Keratinocyte (primary cell): ENCODE data around the gene MED17. TPM values are rescaled to one million over a fixed set of nuclear protein-coding genes. Genes with fewer than 3 reads are reported as not detected.

Source experiments
- DNase-seq: peaks from one replicate; pipeline ENCODE4 v3.0.0-alpha.2; 2011; ENCODE audit warnings: low read depth, missing footprints, low spot score
- FAIRE-seq: peaks from 2 replicates; lab custom pipeline; 2011; peaks lifted over from hg19 to GRCh38; lab: Jason Lieb, UNC
- H2AFZ ChIP-seq: 2 replicates; pipeline ENCODE4 v1.6.0; 2012; ENCODE audit warnings: low read length, control low read depth, inconsistent platforms; ENCODE audit not compliant: control insufficient read depth
- H3K27ac ChIP-seq: 2 replicates; pipeline ENCODE4 v1.5.1; 2011; ENCODE audit warnings: low read length; ENCODE audit not compliant: control insufficient read depth, insufficient read depth
- H3K27me3 ChIP-seq: 3 replicates; pipeline ENCODE4 v1.6.0; 2011; ENCODE audit warnings: low read length; ENCODE audit not compliant: control insufficient read depth, insufficient read depth; ENCODE audit errors: extremely low read depth
- H3K36me3 ChIP-seq, 2 experiments: 2 replicates in 1 of 2; 3 replicates in 1 of 2; pipeline ENCODE4 v1.5.1; 2011; ENCODE audit warnings: low read length in 2 of 2, mild to moderate bottlenecking in 1 of 2; ENCODE audit not compliant: control insufficient read depth in 2 of 2, insufficient read depth in 2 of 2; ENCODE audit errors: extremely low read depth in 1 of 2
- H3K4me1 ChIP-seq: 3 replicates; pipeline ENCODE4 v1.5.1; 2011; ENCODE audit warnings: low read length; ENCODE audit not compliant: control insufficient read depth, insufficient read depth; ENCODE audit errors: extremely low read depth
- H3K4me2 ChIP-seq: 3 replicates; pipeline ENCODE4 v1.6.0; 2011; ENCODE audit warnings: low read depth, low read length; ENCODE audit not compliant: control insufficient read depth, insufficient read depth; ENCODE audit errors: extremely low read depth
- H3K4me3 ChIP-seq, 3 experiments: fragments of 200-600 bp in 1 of 3; sonication (generic) in 1 of 3; 2 replicates in 2 of 3; 3 replicates in 1 of 3; pipeline ENCODE4 v1.5.1; 2011 to 2016; ENCODE audit warnings: low read length in 3 of 3, mild to moderate bottlenecking in 3 of 3, control low read depth in 2 of 3, inconsistent platforms in 1 of 3, low read depth in 1 of 3, mixed read lengths in 1 of 3, mixed run types in 1 of 3, moderate library complexity in 1 of 3; ENCODE audit not compliant: control insufficient read depth in 2 of 3, insufficient read depth in 2 of 3; ENCODE audit errors: extremely low read depth in 1 of 3
- H3K79me2 ChIP-seq: 2 replicates; pipeline ENCODE4 v1.6.0; 2012; ENCODE audit warnings: low read length; ENCODE audit not compliant: control insufficient read depth, insufficient read depth
- H3K9ac ChIP-seq: 3 replicates; pipeline ENCODE4 v1.6.0; 2011; ENCODE audit warnings: low read length; ENCODE audit not compliant: control insufficient read depth, insufficient read depth; ENCODE audit errors: extremely low read depth
- H3K9me1 ChIP-seq: 3 replicates; pipeline ENCODE4 v1.6.0; 2011; ENCODE audit warnings: low read length; ENCODE audit not compliant: control insufficient read depth, insufficient read depth; ENCODE audit errors: extremely low read depth
- H3K9me3 ChIP-seq: 2 replicates; pipeline ENCODE4 v1.5.1; 2012; ENCODE audit warnings: low read depth, low read length; ENCODE audit not compliant: control insufficient read depth
- H4K20me1 ChIP-seq: 3 replicates; pipeline ENCODE4 v1.6.0; 2011; ENCODE audit warnings: low read length; ENCODE audit not compliant: control insufficient read depth, insufficient read depth; ENCODE audit errors: extremely low read depth
- EZH2 ChIP-seq: IDR thresholded peaks from one replicate; pipeline ENCODE4 v1.6.1; 2012; ENCODE audit warnings: inconsistent platforms, mild to moderate bottlenecking, low read length, moderate library complexity
- dilution Hi-C: fragments of 300-500 bp; cut with MboI; formaldehyde crosslinking; loops from one replicate; pipeline ENCODE4 v1.7.0; 2020; ENCODE audit warnings: low sequenced_read_pairs; ENCODE audit not compliant: extremely low pct_ligation_motif_present
- polyA plus RNA-seq, 5 experiments: library from polyadenylated mRNA; depleted of rRNA in 3 of 5; stranded (reverse) in 3 of 5; stranded (forward) in 1 of 5; unstranded in 1 of 5; fragments of >200 nt; gene quantifications; 1 replicate in 1 of 5; 2 replicates in 3 of 5; 3 replicates in 1 of 5; pipeline versions ENCODE4 v1.2.1 to v1.2.3, GENCODE V29; 2011 to 2012; ENCODE audit warnings: missing spikeins in 2 of 5, low read depth in 1 of 5, low replicate concordance in 1 of 5
- TF ChIP-seq, protein P1 (sequence below), 3 experiments: IDR thresholded peaks in 1 of 3; conservative IDR thresholded peaks in 1 of 3; optimal IDR thresholded peaks in 1 of 3; 2 replicates in 2 of 3; 3 replicates in 1 of 3; pipeline versions ENCODE3 to v1.5.1; 2011; ENCODE audit warnings: low read length in 3 of 3, mild to moderate bottlenecking in 3 of 3, moderate library complexity in 2 of 3, control low read depth in 1 of 3, inconsistent platforms in 1 of 3; ENCODE audit not compliant: insufficient read depth in 2 of 3; ENCODE audit errors: extremely low read depth in 1 of 3

The MED17 gene
- polyA plus RNA-seq, 1 donor (not counting 4 experiments of a cell fraction or from before 2014, with no cell fraction given) = 25.1 TPM

DNA sequence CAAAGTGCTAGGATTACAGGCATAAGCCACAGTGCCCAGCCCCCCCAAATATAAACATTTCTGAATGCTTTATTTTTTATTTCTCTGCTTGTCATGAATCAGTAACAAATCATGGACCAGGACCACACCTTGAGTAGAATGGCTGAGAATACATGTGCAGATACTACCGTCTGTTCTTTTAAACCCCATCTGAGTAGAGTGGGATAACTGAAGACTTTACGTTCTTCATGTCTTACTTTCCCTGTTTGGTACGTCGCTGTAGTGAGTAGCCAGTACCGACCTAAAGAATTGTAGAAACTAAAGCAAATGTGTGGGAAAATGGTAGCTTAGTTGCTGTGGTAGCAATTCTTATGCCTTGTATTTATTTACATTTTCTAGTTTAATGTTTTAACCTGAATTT, 29.9 kb downstream of the MED17 start:
- no peaks in the 10 kb centered on the region for H4K20me1 ChIP-seq
- no peaks in the 10 kb centered on the region for H3K27me3 ChIP-seq
- H3K27ac ChIP-seq = no peak overlapping the region
- DNase-seq (no peak), FAIRE-seq (no peak)
- no peaks in the 10 kb centered on the region for H3K4me1 ChIP-seq
- no peaks in the 10 kb centered on the region for H3K9me3 ChIP-seq
- dilution Hi-C loops = no loop called here
- H3K79me2 ChIP-seq = no peaks in the 10 kb centered on the region
- H3K36me3 ChIP-seq = peaks cover 8 to 34% of the 10 kb centered on the region in 2 experiments
- H3K9ac ChIP-seq = no peak overlapping the region
- H3K4me2 ChIP-seq = no peak overlapping the region
- H3K4me3 ChIP-seq = no peak overlapping the region
- no peak overlapping the region for H2AFZ ChIP-seq
- TF ChIP-seq EZH2 = no peak
- TF ChIP-seq, protein P1, sequence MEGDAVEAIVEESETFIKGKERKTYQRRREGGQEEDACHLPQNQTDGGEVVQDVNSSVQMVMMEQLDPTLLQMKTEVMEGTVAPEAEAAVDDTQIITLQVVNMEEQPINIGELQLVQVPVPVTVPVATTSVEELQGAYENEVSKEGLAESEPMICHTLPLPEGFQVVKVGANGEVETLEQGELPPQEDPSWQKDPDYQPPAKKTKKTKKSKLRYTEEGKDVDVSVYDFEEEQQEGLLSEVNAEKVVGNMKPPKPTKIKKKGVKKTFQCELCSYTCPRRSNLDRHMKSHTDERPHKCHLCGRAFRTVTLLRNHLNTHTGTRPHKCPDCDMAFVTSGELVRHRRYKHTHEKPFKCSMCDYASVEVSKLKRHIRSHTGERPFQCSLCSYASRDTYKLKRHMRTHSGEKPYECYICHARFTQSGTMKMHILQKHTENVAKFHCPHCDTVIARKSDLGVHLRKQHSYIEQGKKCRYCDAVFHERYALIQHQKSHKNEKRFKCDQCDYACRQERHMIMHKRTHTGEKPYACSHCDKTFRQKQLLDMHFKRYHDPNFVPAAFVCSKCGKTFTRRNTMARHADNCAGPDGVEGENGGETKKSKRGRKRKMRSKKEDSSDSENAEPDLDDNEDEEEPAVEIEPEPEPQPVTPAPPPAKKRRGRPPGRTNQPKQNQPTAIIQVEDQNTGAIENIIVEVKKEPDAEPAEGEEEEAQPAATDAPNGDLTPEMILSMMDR (optimal IDR thresholded peaks at IDR 0.05 in 1 of 3, IDR thresholded peaks at IDR 0.05 in 1 of 3, conservative IDR thresholded peaks at IDR 0.05 in 1 of 3; ENCODE audit: extremely low read depth in 1 of 3, insufficient read depth in 2 of 3, low read length in 3 of 3) = no peak
- H3K9me1 ChIP-seq = no peaks in the 10 kb centered on the region

DNA sequence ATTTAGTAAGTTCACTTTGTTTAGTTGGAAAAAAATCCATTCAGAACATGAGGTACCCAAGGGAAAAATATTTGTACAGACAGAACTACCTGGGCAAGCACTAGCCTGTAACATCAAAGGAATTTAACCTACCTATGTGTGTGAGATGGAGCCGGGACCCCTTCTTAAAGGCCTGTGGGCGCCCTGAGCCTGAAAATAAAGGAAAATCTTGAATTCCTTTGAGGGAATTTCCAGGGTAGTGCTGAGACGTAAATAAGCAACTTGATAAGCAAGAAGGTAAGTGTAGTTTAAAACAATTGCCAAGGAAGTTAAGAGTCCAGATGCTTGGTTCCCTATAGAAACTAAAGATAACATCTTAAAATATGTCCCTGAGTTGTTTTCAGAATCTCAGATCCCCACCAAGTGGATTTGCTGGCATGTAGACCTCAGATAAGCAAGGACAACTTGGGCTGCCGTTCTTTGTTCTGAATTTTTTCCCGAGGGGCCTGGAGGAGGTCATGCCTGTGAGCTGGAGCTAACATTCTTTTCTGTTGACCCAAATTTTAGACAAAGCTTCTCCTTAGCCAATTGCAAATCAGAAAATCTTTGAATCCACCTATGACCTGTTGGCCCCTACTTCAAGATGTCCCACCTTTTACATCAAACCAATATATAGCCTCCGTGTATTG, 31.0 kb downstream of the MED17 start:
- H3K27me3 ChIP-seq = no peaks in the 10 kb centered on the region
- no peaks in the 10 kb centered on the region for H3K79me2 ChIP-seq
- H3K4me2 ChIP-seq = no peak overlapping the region
- peaks cover 8 to 26% of the 10 kb centered on the region in 2 experiments for H3K36me3 ChIP-seq
- H3K9me1 ChIP-seq = no peaks in the 10 kb centered on the region
- no peaks in the 10 kb centered on the region for H3K9me3 ChIP-seq
- no peak overlapping the region for H3K9ac ChIP-seq
- no peaks in the 10 kb centered on the region for H4K20me1 ChIP-seq
- dilution Hi-C loops = no loop called here
- no peak for TF ChIP-seq EZH2
- TF ChIP-seq, protein P1 (optimal IDR thresholded peaks at IDR 0.05 in 1 of 3, IDR thresholded peaks at IDR 0.05 in 1 of 3, conservative IDR thresholded peaks at IDR 0.05 in 1 of 3; ENCODE audit: extremely low read depth in 1 of 3, insufficient read depth in 2 of 3, low read length in 3 of 3) = no peak
- no peak overlapping the region for H3K4me3 ChIP-seq
- no peaks in the 10 kb centered on the region for H3K4me1 ChIP-seq
- FAIRE-seq = no peak
- H3K27ac ChIP-seq = no peak overlapping the region
- no peak overlapping the region for H2AFZ ChIP-seq
- no peak for DNase-seq
